ENCODE measurements around the gene MIB1.

GRCh38 chr18:21740538-21741311, at the start of gene MIB1:
- TF ChIP-seq CTCF (conservative IDR thresholded peaks at IDR 0.05) (no peak), ZFX (IDR thresholded peaks at IDR 0.05) (peak; percentile 71)
